ENCODE measurements around the gene TNS1. TPM values are rescaled to one million over a fixed set of nuclear protein-coding genes. Genes with fewer than 3 reads are reported as not detected.

Gene TNS1
- total and polyA plus RNA-seq, 10 of the 15 experiments (the other 5 are each of a cell fraction or from before 2014, with no cell fraction given), result 0.05 to 0.44 TPM; not detected in 8

- no peak overlapping the region for H2AFZ ChIP-seq (ENCODE audit: control insufficient read depth, low read depth, low read length)
- CTCF ChIA-PET, result no interaction called here
- SMC1A ChIA-PET (ENCODE audit: uncharacterized antibody, unreplicated experiment), result no interaction called here
These were observed 7.6 kb upstream of the TNS1 start for GRCh38 chr2:218010140-218010983.

More at GRCh38 chr2:218010140-218010983, 7.6 kb upstream of the TNS1 start:
- Histone ChIP-seq H3K79me2 (ENCODE audit: control insufficient read depth, insufficient read depth, low read length) (no peaks in the 10 kb centered on the region), H3K4me2 (ENCODE audit: control insufficient read depth, insufficient read depth) (peak overlapping the region; percentile 64), H3K9me3 (replicated peaks; ENCODE audit: control insufficient read depth, insufficient read depth, low read length) (no peaks in the 10 kb centered on the region), H3K9ac (ENCODE audit: control insufficient read depth, insufficient read depth, low read length) (no peak overlapping the region), H3K4me3 (no peak overlapping the region), H4K20me1 (ENCODE audit: control insufficient read depth, insufficient read depth) (no peaks in the 10 kb centered on the region; the same call in 1 of the 2 replicates), H3K27me3 (replicated peaks in 1 of 2; ENCODE audit: control insufficient read depth in 2 of 2, insufficient read depth in 2 of 2, low read length in 1 of 2) (peaks cover 6 to 16% of the 10 kb centered on the region in 2 experiments), H3K4me1 (ENCODE audit: control insufficient read depth, insufficient read depth, low read length) (no peaks in the 10 kb centered on the region), H3K27ac (ENCODE audit: control insufficient read depth, insufficient read depth) (no peak overlapping the region), H3K36me3 (ENCODE audit: control insufficient read depth in 2 of 2, insufficient read depth in 2 of 2, low read length in 1 of 2) (no peaks in the 10 kb centered on the region)
- FAIRE-seq, result no peak
- WGBS (ENCODE audit: insufficient coverage, insufficient replicate concordance, low lambda C conversion rate, missing lambda C conversion rate), result 3% methylated on average over 61 of the region's 72 CpGs
- TF ChIP-seq KLF5 (IDR thresholded peaks at IDR 0.05; ENCODE audit: partially characterized antibody) (no peak), SREBF2 (IDR thresholded peaks at IDR 0.05; ENCODE audit: low read length) (no peak)
- TF ChIP-seq, protein P1, sequence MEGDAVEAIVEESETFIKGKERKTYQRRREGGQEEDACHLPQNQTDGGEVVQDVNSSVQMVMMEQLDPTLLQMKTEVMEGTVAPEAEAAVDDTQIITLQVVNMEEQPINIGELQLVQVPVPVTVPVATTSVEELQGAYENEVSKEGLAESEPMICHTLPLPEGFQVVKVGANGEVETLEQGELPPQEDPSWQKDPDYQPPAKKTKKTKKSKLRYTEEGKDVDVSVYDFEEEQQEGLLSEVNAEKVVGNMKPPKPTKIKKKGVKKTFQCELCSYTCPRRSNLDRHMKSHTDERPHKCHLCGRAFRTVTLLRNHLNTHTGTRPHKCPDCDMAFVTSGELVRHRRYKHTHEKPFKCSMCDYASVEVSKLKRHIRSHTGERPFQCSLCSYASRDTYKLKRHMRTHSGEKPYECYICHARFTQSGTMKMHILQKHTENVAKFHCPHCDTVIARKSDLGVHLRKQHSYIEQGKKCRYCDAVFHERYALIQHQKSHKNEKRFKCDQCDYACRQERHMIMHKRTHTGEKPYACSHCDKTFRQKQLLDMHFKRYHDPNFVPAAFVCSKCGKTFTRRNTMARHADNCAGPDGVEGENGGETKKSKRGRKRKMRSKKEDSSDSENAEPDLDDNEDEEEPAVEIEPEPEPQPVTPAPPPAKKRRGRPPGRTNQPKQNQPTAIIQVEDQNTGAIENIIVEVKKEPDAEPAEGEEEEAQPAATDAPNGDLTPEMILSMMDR (IDR thresholded peaks at IDR 0.05 in 2 of 3, conservative IDR thresholded peaks at IDR 0.05 in 1 of 3; ENCODE audit: control insufficient read depth in 2 of 3, extremely low read depth in 1 of 3, insufficient read depth in 1 of 3, low read depth in 3 of 3, low read length in 3 of 3), result peak in 2 of 3 experiments; percentile 32 to 35; a peak in 2 of 6 replicates
- in situ Hi-C loops (cut with MboI), result no loop called here
- DNase-seq (ENCODE audit: low read depth, low spot score), result no peak
- peak; percentile 67 for ATAC-seq
- ChIA-PET RAD21 (ENCODE audit: unreplicated experiment) (no interaction called here), POLR2A (no interaction called here)
- no TSS peak for BruUV-seq (replicated peaks)
- intact Hi-C loops (cut with micrococcal nuclease; ENCODE audit: unreplicated experiment), result no loop called here
